GM04504 (cell line): ENCODE results near the gene TUSC2.

Source experiments
- DNase-seq: peaks from one replicate; pipeline ENCODE4 v3.0.0-alpha.2; 2012; ENCODE audit warnings: low read depth

Gene TUSC2

DNA sequence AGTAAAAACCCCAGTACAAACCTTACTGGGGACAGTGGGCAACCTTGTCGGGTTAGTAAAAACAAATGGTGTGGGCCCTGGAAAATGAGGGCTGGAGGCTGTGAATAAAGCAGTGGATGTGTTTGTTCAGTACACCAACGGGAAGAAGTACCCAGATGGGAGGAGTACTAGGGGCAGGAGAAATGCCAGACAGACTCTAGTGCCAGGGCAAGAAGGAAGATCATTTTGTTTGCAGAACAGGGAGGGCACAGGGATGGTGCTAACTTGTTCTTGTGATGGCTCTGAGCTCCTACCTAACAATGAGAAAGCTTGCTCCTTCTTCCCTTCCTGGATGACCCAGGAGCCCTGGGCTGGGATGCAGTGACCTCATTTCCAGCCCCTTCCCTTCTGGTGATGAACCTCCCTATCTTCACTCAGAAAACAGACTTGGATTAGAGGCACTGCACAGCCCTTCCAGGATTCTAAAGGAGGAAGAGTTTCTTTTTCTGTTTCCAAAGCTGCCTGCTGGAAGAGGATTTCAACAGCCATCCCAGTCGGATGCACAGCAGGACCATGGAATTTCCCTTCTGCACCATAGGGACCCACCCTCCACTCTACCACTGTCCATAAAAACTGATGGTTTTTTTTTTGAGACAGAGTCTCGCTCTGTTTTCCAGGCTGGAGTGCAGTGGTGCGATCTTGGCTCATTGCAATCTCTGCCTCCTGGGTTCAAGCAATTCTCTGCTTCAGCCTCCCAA, 6.5 kb upstream of the TUSC2 start:
- DNase-seq, result no peak

DNA sequence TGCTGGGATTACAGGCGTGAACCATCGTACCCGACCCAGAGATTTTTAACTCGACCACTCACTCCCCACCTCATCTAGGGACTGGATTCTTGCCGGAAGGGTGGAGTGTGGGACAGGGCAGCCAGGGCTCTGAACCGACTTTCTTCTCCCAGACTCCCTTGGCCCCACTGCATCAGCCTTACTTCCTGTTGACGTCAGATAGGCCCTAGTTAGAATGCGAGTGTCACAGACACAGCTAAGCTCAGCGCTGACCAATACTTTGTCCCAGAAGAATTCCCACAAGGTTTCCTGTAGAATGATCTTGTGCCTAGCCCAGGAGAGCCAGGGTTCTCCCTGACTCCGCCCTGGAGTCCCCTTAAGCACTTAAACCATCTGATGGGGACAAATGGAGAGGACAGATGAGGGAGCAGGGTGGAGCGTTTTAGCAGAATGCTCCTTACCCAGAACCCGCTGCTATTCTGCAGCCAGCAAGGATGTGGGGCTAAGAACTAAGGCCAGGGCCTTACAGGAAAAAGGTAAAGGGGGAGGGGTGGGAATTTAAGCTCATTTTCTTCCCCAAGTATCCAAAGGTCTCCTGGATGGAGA, 5.8 kb upstream of the TUSC2 start:
- no peak for DNase-seq

DNA sequence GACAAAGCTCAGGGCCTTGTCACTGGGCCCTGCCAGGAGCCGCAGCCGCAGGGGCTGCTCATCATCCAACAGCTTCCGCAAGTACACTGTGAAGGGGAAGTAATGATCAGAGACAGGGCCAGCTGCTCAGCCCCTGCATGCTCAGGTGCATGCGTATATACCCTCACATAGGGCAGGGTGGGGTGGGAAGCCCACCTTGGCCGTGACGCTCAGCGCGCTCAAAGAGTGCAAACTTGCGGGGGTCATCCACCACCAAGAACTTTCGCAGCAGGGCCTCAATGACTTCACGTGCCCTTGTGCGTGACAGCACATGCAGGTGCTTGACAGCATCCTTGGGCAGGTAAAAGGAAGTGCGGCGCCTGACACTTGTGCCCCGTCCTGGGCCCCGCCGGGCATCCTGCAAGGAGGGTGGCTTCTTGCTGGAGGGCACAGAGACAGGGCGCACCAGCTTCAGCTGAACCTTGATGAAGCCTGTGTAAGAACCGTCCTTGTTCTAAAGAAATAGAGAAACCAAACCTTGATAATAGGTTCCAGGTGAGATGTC, 3.4 kb upstream of the TUSC2 start:
- DNase-seq, result no peak

DNA sequence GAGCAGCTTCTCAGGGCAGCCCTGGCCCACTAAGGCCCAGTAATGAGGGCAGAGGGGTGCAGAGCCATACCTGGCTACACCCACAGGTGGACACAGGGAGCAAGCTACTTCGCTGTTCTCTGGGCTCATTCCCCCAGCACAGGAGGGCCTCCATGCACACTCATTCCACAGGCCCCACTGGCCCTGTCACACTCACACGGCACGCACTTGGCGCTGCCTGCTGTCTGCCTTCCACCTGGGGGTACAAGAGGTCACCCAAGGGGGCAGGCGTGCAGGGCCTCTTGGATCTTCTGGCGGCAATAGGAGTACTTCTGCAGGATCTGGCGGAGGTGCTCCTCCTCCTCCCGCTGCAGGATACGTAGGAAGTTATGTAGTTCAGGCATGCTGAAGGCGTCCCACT, 2.3 kb upstream of the TUSC2 start:
- no peak for DNase-seq

DNA sequence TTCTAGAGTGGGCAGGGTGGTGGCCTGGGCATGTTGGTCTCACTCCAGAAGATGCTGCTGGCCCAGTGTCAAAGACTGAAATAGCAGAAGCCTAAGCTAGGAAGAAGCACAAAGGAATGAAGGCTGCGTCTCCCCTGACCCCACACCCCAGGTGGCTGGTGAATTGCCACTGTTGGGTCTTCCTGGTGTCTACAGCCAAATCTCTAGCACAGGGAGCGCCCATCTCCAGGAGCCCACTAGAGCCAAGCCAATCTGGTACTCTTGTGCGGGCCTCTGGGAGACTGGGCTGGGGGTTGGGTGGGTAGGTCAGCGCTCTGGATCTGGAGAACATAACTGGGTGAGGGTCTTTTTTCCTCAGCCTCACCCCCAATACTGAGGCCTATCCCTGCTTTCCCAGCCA, 894 bp downstream of the TUSC2 start:
- no peak for DNase-seq

DNA sequence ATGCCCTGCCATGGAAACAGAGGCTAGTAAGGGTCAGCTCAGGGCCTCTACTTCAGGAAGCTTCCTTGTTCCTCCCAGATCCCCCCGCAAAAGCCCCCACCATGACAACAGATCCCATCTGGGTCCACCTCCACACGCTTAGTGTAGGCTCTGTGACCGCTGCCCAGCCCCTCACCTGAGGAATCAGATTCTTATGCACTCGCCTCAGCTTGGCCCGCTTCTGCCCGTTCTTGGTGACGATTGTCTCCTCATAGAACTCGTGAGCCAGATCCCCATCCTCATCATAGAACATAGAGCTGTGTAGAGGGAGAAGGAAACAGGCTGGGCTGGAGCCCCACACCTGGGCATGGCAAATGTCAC, 1.9 kb downstream of the TUSC2 start:
- DNase-seq, result no peak

DNA sequence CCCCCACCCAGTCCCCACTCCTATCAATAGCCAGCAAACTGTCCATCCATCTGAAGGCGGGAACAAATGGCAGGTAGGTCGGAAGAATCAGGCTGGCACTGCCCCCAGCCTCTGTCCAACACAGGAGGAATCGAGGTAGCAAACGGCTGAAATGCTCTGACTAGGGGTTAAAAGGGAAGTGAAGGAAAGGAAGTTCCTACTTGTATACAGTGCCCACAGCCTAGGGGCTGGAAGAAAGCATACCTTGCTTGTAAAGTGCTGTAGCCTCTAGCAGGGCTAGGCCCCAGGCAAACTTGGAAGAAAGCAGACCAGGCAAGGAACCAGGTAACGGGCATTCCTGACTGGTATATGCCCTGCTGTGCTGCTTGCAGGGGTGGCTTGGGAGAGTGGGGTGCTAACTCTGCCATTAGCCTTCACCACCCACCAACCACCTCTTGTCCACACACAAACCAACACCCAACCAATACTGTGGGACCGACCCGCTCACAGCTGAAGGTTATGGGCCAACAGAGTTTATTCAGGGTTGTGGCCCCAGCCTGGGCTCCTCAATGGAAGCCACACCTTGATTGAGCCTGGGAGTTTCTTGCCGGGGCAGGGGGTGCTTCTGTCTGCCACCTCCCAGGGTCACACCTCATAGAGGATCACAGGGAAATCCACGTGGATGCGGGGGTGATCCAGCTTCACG, 2.4 kb downstream of the TUSC2 start:
- DNase-seq, result no peak

DNA sequence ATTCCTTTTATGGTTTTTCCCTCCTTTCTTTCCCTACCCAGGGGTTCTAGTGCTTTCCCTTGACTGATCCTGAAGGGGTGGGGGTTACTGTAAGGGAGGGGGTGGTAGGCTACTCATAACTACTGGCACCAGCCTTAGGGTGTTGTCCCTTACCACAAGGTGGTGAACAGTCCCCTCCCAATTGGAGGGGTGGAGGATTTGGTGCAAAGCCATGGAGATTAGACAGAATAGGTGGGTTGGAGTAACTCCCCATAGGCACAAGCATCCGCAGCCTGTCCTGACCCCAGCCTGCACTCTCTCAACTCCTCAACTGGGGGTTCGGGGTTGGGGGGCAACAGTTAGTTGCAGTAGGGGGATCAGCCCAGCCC, 2.9 kb downstream of the TUSC2 start:
- DNase-seq, result no peak

DNA sequence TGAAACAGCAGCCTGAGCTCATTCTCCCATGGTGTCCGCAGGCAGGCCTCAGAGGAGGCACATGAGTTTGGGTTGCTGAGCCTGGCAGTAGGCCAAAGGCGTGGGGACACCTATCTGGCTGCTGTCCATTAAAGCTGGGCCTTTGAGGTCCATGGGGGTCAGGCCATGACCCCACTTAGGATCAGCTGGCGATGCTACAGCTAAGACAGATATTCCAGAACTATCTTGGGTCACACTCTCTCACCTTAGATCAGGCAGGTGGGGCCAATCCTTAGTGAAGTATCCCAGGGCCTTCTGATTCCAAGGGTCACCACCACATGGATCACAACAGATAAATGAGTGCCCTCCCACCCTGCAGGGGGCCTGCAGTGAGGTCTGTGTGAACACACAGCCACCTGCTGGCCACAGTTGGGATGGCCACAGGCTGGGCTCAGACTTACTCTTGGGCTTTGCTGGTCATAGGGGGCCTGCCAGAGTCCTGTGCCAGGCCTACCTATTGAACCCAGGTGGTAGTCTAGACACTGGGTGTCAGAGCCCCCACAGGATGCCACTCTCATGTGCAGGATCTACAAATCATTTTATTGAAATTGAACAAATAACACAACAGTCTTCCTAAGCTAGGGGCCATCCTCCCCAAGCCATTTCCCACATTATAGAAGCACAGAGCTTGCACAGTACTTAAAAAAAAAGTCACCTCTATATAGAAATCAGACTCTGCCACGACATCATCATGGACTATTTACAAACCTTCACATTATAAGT, 3.5 kb downstream of the TUSC2 start:
- no peak for DNase-seq

DNA sequence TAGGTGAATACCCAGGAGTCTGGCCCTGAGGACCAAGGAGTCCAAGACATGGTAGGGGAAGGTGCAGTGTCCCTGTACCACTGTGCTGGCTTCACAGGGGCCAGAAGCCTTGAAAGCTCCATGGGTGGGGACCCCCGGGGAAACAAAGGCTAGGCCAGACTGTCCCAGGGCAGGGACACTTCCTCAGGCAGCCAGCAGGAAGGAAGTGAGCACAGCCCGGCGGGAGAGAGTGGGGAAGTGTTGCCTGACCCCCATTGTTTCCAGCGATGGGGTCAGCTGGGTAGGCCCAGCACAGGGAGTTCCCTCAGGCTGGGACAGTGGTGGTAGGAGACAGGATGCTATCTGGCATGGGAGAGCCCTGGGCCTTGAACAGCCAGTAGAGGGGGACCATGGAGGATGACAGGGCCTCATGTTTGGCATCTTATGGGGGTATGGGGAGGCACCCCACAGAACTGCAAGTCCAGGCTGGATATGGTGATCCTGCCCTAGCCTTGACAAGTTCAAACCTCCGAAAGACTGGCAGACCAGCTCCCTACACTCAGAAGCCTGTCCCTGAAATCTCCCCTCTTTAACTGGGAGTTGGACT, 4.3 kb downstream of the TUSC2 start:
- DNase-seq, result no peak

DNA sequence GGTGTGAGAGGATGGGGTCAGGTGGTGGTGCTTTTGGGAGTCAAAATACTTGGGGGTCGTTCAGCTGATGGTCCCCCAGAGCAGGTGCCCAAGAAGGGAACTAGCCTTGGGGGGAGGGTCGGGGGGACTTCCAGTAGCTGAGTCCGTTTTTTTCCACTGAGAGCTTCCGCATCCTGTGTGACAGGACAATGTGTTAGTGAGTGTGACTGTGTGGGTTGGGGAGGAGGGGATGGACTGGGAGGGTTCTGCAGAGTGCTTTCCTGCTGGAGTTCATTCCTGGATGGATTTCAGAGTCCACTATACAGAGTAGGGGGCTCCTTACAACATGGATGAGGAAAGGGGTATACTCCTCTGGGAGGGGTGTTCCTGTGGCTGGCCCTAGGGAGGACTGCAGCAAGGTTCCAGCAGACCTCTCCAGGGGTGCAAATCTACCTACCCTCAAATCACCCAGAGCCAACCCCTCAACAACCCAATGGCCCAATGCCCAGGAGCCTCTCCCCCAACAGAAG, 4.9 kb downstream of the TUSC2 start:
- no peak for DNase-seq

DNA sequence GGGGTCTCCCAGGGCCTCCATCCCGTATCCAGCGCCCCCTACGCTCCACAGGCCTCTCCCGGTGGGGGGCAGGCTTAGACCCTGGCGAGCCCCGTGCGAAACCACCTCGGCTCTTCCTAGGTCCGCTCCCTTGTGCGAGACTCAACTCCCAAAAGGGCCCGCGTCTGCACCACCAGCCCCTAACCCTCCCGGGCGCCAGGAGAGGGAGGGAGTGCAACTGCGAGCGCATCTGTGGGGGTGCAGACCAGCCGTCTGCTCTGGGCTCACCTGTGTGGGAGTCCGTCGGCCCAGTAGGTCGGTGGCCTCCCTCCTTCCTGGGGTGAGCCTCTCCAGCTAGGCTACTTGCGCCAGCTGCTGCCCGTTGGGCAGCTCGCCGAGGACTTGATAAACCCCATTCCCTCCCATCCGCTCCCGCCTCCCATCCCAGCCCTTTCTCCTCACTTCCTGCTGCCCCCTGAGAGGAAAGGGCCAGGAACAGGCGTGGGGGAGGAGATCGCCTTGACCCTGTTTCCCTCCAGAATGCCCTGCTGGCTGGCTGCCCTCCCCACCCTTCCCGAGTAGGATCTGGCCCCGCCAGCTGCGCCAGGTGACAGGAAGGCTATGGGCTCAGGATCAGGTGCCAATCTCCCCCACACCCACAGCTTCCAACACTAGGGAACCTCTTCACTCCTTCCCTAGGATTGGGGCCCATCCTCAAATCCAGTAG, 5.5 kb downstream of the TUSC2 start, which contains the start of gene HYAL2:
HYAL2 (minus strand) TSS at position 360 of the 706 bp plus-strand sequence. CDS start 2,256 bp downstream, outside the sequence.
- DNase-seq, result no peak

DNA sequence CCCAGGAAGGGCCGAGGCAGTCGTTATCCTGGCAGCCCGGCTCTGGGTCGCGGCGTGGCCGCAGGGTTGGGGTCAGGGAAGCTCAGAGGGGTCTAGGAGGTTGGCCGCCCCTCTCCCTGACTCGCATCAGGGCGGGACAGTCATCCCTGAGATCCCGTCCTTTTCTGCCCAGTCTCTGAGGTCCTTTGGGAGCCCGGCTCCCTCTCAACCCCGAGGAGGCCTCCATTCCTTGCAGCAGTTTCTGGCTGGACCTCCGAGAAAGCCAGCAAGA, 6.0 kb downstream of the TUSC2 start:
- no peak for DNase-seq

DNA sequence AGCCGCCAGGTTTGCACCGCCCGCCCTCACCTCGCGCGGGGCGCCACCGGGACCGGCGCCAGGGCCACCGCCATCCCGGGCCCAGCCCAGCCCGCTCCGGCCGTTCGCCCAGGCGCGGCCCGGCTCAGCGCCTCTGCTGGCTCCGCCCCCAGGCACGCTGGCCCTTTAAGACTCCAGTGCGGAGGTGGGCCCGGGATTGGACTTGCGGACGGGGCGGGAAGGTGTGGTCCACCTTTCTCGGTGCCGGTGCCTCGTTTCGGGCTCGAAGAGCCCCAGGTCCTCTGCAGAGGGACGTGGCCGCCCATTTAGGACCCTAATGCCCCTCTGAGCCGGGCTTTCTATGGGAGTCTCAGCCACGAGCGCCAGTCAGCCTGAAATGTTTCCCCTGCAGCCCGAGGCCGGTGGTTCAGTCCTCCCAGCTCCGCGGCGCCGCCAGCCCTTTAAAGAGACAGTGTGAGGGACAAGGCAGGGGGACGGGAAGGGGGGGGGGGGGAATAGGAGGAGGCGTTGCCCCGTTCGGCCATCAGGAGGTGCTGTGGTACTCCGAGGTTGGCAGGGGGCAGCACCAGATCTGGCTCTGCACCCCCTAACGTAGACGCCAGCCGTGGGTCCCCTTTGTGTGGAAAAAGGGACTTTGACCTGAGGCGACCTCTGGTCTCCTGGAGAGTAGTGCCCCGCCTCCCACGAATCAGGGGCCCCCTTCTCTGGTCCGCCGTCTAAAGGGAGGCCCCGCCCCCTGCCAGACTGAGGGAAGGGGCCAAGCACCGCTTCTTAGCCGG, 6.5 kb downstream of the TUSC2 start:
- DNase-seq, result no peak

DNA sequence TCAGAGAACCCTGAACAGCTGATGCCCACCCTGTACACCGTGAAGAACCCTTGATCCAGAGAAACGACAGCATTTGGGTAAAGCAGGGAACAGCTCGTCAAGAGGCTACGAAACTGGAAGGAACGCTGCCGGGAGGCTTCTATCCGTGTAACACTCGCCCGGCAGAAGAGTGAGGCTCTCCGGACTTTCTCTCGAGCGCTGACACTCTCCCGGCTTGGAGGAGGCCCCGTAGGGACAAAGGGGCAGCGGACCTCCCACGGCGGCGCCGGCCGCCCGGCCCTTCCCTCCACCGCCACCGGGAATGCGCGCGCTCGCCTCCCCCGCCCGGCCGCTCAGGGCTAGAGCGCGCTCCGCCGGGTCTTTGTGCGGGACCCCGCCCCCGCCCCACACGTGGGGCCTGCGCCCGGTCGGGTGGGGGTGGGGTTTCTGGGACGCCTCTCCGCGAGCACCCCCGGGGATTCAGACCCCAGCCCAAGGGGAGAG, 7.1 kb downstream of the TUSC2 start:
- no peak for DNase-seq

DNA sequence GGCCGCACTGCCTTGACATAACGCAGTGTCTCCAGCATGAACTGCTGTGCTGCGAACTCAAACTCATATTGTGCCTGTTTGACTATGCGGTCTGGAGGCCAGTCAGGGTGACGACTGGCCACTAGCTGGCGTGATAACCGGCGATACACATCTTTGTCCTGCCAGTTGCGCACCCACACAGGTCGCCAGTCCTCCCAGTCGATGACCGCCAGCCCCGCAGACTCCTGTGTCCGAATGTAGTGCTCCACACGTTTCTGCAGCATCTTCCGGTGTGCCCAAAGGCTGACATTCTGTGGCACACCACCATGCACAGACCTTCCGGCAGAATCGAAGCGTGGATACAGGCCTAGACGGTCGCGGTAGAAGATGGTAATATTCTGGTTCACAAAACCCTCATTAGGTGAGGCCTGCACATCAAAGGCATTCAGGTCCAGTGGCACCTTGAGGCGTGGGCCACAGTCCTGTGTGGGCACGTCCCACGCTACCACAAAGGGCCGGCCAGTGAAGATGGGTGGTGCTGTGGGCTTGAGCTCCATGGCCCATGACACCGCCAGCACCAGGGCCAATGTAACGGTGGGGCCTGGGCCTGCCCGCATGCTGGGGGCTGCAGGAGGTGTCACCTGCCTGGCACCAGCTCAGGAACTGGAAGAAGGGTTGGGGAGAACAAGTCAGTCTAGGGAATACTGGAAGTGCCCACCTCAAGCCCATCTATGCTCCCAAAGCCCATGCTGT, 8.0 kb downstream of the TUSC2 start:
- no peak for DNase-seq

DNA sequence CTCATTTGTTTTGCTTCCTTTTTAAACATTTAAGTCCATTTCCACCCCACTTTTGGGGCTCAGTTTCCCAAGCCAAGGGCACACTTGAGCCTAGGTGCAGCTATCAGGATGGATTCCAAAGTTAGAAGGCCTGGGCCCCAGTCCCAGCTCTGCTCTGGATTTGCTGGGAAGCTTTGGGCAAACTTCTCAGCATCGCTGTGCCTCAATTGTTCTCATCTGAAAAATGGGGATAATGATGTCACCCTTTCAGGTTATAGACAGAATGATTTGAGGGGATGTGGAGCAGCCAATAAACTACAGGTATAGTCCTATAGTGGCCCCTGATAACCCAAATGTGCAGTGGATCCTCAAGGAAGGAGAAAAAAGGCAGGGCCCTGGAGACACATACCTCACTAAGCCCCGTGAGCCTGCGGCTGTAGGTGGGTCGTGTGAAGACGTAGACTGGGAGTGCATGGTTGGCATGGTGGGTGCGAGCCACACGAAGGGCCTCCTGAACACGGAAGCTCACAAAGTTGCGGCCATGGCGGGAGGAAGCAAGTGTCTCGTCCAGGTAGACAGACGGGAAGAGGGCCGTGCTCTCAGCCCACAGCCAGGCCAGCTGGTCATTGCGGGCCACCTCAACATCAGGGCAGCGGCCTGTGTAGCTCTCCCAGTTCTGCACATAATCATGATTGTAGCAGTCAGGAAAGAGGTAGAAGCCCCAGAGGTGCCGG, 8.7 kb downstream of the TUSC2 start:
- no peak for DNase-seq

DNA sequence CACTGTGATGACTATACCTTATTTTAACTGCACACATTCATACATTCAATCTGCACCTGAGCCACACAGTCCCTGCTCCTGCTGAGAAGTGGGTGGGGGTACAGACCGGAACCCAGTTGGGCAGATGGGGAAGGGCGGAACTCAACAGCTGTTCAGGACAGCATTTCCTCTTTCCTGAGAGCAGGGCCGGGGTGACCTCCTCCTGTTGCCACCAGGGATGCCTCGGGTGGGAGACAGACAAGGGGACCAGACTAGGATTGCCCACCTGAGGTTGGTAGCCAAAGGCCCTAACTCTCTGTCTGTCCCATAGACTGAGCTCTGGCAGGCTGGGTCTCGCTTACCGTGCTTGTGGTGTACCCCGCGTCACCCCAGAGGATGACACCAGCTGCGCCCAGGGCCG, 9.4 kb downstream of the TUSC2 start:
- no peak for DNase-seq

DNA sequence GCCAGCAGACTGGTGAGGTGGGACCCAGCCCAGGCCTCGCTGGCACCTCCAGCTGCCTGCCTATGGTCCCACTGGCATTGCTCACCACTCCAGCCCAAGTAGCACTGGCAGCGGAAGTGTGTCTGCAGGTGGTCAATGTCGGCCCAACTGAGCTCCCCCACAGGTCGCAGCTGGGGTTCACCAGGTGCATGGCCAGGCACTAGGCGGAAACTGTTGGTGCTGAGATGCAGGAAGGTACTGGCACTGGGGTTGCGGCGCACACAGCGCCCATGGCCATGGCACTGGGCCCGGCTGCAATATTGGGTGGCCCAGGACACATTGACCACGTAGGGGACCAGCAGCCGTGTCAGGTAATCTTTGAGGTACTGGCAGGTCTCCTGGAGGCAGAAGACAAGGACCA, 9.9 kb downstream of the TUSC2 start:
- no peak for DNase-seq
